Measurements from ENCODE around the gene EP400.

The EP400 gene

DNA sequence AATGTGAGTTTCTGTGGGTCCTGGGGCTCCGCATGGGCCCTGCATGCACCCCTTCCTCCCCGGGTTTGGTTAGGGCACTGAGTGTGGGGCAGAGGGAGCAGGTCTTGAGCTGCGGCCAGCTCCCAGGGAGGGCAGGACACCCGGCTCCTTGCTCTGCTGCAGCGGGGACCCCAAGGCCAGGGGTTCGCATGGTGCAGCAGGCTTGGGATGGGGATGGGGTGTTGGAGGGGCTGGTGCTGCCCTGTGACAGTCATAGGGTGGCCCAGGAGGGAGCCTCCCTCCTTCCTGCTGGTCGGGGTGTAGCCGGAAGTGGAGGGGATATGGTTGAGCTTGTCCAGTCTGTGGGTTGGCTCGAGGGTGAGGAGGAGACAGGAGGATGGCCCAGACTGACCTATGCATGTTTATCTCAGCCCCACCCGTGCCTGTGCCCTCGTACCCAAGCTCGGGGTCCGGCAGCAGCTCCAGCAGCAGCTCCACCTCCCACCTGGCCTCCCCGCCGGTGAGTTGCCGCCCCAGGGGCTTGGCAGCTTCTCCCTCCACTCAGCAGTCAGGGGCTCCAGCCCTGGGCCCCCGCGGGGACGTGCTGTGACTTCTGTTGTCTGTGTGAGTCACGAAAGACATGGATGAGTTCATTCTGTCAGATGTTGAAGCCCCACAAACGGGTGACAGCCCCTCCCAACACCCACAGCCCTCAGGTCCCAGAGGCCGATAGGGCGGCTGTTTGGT, 39.3 kb upstream of the EP400 start:
- TF ChIP-seq, protein P1, sequence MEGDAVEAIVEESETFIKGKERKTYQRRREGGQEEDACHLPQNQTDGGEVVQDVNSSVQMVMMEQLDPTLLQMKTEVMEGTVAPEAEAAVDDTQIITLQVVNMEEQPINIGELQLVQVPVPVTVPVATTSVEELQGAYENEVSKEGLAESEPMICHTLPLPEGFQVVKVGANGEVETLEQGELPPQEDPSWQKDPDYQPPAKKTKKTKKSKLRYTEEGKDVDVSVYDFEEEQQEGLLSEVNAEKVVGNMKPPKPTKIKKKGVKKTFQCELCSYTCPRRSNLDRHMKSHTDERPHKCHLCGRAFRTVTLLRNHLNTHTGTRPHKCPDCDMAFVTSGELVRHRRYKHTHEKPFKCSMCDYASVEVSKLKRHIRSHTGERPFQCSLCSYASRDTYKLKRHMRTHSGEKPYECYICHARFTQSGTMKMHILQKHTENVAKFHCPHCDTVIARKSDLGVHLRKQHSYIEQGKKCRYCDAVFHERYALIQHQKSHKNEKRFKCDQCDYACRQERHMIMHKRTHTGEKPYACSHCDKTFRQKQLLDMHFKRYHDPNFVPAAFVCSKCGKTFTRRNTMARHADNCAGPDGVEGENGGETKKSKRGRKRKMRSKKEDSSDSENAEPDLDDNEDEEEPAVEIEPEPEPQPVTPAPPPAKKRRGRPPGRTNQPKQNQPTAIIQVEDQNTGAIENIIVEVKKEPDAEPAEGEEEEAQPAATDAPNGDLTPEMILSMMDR (IDR thresholded peaks at IDR 0.05; ENCODE audit: insufficient read depth, missing control alignments) = no peak
- DNase-seq (ENCODE audit: insufficient read length, low spot score) (no peak), FAIRE-seq (no peak)

DNA sequence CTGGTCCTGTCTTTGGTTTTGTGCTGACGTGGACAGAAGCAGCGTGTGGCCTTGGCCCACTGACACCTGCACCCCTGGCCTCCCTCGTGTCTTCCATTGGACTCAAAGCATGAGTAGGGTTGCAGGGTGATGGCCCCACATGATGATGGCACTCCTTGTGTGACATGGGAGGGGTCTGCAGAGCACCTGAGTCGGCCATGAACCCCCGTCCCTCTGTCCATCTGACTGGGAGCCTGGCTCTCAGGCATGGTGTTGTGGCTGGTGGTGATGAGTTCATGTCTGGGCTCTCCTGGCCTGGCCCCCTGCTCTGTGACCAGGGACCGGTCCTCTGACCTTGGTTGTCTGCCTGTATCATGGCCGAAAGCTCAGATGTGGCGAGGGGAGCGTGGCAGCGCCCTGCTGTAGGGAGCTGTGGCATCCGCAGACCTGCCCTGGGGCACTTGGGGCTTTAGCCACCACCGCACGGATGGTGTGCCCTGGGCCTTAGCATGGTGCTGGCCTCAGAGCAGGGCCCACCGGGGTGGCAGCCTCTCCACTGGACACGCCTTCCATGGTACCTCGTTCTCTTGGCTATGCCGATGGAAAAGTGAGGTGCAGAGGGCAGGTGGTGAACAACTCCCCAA, 38.6 kb upstream of the EP400 start:
- FAIRE-seq (no peak), DNase-seq (ENCODE audit: insufficient read length, low spot score) (no peak)
- TF ChIP-seq, protein P1 (IDR thresholded peaks at IDR 0.05; ENCODE audit: insufficient read depth, missing control alignments) = no peak

DNA sequence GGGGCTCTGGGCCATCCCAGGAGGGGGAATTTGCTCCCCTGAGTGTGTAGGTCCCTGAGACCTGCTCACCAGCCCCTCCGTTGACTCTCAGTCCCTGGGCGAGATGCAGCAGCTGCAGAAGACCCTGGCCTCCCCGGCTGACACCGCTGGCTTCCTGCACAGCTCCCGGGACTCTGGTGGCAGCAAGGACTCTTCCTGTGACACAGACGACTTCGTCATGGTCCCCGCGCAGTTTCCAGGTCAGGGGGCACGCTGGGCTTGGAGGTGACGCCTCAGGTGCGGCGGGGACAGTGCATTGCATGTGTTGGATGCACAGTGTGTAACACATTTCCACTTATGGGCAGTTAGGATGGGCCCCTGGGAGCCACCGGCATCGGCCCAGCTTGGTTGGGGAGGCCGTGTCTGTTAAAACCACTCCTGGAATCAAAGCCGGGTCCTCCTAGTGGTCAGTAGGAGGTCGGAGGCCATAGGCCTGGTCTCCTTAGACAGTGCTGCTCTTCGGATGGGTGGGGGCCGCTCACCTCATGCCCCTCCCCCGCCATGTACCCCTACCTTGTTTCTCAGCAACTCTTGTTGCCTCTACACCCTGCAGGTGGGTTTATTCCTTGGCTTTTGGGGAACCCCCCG, 37.8 kb upstream of the EP400 start:
- FAIRE-seq = no peak
- no peak for DNase-seq (ENCODE audit: insufficient read length, low spot score)
- TF ChIP-seq, protein P1 (IDR thresholded peaks at IDR 0.05; ENCODE audit: insufficient read depth, missing control alignments) = no peak

DNA sequence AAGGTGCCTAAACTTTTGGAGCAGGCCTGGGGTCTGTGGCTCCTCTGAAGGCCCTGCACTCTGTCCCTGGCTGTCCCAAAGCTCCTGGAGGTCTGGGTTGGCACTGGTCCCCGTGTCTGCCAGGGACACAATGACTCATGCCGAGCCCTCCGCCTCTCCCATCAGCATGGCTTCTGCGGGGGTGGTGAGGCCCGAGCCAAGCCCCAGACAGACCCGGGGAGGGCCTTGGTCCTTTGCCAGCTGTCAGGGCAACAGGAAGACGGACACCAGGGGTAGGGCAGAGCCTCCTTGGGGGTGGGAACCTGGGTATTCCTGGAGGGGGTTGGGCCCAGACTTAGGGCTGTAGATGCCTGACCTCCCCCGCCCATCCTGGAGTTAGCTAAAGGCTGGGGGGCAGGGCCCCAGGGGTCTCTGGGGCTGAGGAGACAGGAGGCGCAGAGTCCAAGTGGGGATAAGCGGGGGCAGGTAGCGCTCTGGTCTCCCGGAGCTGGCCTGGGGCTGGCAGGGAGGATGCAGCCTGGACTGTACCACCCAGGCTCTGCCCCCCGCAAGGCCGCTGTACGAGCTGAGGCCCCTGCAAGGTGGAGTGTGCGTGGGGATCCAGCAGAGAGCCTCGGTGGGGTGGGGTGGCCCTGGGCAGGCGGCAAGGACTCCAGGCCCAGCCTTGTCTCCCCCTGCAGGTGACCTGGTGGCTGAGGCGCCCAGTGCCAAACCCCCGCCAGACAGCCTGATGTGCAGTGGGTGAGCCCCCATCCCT, 37.0 kb upstream of the EP400 start:
- TF ChIP-seq, protein P1 (IDR thresholded peaks at IDR 0.05; ENCODE audit: insufficient read depth, missing control alignments) = no peak
- FAIRE-seq (no peak), DNase-seq (ENCODE audit: insufficient read length, low spot score) (no peak)

DNA sequence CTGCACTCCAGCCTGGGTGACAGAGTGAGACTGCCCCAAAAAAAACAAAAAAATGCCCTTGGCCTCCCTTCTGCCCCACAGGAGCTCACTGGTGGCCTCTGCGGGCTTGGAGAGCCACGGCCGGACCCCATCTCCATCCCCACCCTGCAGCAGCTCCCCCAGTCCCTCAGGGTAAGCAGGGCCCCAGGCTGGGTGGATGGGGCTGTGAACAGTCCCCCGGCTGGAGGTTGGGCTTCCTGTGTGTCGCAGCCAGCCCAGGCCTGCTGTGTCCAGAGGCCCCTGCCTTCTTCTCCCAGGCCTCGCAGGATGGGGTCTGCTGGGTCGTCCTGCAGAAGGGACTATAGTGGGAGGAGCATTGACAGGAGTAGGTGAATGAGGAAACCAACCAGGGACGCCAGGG, 36.1 kb upstream of the EP400 start:
- TF ChIP-seq, protein P1 (IDR thresholded peaks at IDR 0.05; ENCODE audit: insufficient read depth, missing control alignments) = no peak
- FAIRE-seq (no peak), DNase-seq (ENCODE audit: insufficient read length, low spot score) (no peak)

DNA sequence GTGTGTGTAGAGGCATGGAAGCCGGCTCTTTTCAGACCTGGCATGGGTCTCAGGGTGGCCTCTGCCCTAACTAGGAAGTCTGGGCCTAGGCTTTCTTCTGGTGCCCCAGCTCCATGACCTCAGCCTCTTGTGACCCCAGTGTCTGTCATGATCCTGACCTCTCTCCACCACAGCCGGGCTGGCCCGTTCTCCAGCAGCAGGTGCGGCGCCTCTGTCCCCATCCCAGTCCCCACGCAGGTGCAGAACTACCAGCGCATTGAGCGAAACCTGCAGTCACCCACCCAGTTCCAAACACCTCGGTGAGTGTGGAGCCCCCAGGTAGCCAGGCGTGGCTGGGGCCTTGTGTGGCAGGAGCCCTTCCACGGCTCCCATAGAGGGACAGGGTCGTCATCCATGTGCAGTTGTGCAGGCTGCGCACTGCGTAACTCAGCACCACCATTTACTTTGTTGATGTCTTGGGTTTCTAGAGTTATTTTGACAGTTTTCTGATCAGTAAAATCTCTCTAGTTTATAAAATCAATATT, 35.5 kb upstream of the EP400 start:
- FAIRE-seq (no peak), DNase-seq (ENCODE audit: insufficient read length, low spot score) (no peak)
- TF ChIP-seq, protein P1 (IDR thresholded peaks at IDR 0.05; ENCODE audit: insufficient read depth, missing control alignments) = no peak
